Measurements from ENCODE around the gene SLC17A7. TPM values are rescaled to one million over a fixed set of nuclear protein-coding genes. Genes with fewer than 3 reads are reported as not detected.
A peak's percentile ranks its signal among the peaks of the same experiment; 100 is the strongest.

The SLC17A7 gene
- total and polyA plus RNA-seq, 2 donors (not counting 3 experiments of a cell fraction or from before 2014, with no cell fraction given): 0.07 to 0.13 TPM

DNA sequence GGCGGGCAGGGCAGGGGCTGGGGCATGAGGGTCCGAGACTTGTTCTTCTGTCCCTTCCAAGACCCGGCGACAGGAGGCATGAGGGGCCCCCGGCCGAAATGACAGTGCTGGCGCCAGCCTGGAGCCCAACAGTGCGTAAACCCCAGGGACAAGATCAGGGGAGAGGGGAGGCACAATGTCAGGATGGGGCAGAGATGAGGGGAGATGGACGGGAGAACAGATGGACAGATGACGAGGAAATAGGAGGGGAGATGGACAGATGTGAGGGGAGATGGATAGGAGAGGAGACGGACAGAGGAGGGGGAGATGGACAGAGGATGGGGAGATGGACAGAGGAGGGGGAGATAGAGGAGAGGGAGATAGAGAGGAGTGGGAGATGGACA is 33.2 kb upstream of the SLC17A7 start:
- no peaks in the 10 kb centered on the region for H3K79me2 ChIP-seq (ENCODE audit: control insufficient read depth, insufficient read depth, low read length)
- no peak overlapping the region for H3K27ac ChIP-seq (ENCODE audit: insufficient read depth, low read depth, low read length)
- H3K4me1 ChIP-seq (ENCODE audit: control insufficient read depth, extremely low read depth, insufficient read depth, low read length): peaks cover 6% of the 10 kb centered on the region
- H3K9me3 ChIP-seq (replicated peaks; ENCODE audit: control insufficient read depth, insufficient read depth, low read length): no peaks in the 10 kb centered on the region
- no TSS peak for BruUV-seq (replicated peaks)
- no peaks in the 10 kb centered on the region for H4K20me1 ChIP-seq (replicated peaks; ENCODE audit: control insufficient read depth, extremely low read depth, insufficient read depth, low read length)
- peak overlapping the region; percentile 78 for H3K4me2 ChIP-seq (ENCODE audit: insufficient read depth, low read length)
- no peak for TF ChIP-seq MYC (IDR thresholded peaks at IDR 0.05; ENCODE audit: low read depth, low read length)
- TF ChIP-seq POLR2AphosphoS5 (IDR thresholded peaks at IDR 0.05; ENCODE audit: insufficient read depth, low read depth, low read length): no peak
- TF ChIP-seq EZH2 (IDR thresholded peaks at IDR 0.05; ENCODE audit: borderline replicate concordance, low read depth, low read length, severe bottlenecking): no peak
- no peak for TF ChIP-seq FOS (IDR thresholded peaks at IDR 0.05; ENCODE audit: borderline replicate concordance, insufficient read depth, low read length)
- TF ChIP-seq GATA2 (IDR thresholded peaks at IDR 0.05; ENCODE audit: insufficient read depth, insufficient read length, low read depth, low read length): no peak
- TF ChIP-seq JUN (IDR thresholded peaks at IDR 0.05; ENCODE audit: borderline replicate concordance, insufficient read depth, insufficient read length, low read depth): no peak
- TF ChIP-seq POLR2A (IDR thresholded peaks at IDR 0.05; ENCODE audit: low read depth, low read length): no peak
- TF ChIP-seq MAX (IDR thresholded peaks at IDR 0.05; ENCODE audit: insufficient read depth, insufficient read length): no peak
- dilution Hi-C loops (cut with MboI; ENCODE audit: extremely low pct_ligation_motif_present, low sequenced_read_pairs) (no loop called here), intact Hi-C loops (cut with micrococcal nuclease) (loop anchor here (1.0 to 2.0 kb wide), 2 partner anchors 22 to 73 kb away; partner anchors contain the start of gene ALDH16A1)
- no peaks in the 10 kb centered on the region for H3K9me1 ChIP-seq (replicated peaks; ENCODE audit: control insufficient read depth, extremely low read depth, insufficient read depth, low read length)
- peak overlapping the region; percentile 60 for H3K9ac ChIP-seq (replicated peaks; ENCODE audit: extremely low read depth, insufficient read depth, low read length)
- peak overlapping the region; percentile 98 for H2AFZ ChIP-seq (ENCODE audit: low read depth, low read length)
- no peaks in the 10 kb centered on the region for H3K36me3 ChIP-seq (ENCODE audit: control insufficient read depth in 2 of 2, extremely low read depth in 1 of 2, insufficient read depth in 2 of 2, low read length in 2 of 2)
- DNase-seq (ENCODE audit: low read depth, low spot score) (no peak), FAIRE-seq (no peak)
- ChIA-PET POLR2A (no interaction called here), CTCF (interaction anchor here (1.2 to 3.6 kb wide), 4 partner anchors 21 to 97 kb away, joined by 3 to 17 read pairs (median 8); partner anchors contain the start of genes ALDH16A1 and PIH1D1)
- no peaks in the 10 kb centered on the region for H3K27me3 ChIP-seq (ENCODE audit: control insufficient read depth in 2 of 2, insufficient read depth in 2 of 2, low read length in 2 of 2)
- H3K4me3 ChIP-seq (replicated peaks in 1 of 3; ENCODE audit: insufficient read depth in 1 of 3, low read depth in 1 of 3, low read length in 3 of 3): peak overlapping the region; percentile 62 to 93 (median 73)
